Pulmonary artery endothelial cell (primary cell): ENCODE measurements around the gene NPC1. TPM values are rescaled to one million over a fixed set of nuclear protein-coding genes. Genes with fewer than 3 reads are reported as not detected.
"Not testable (repeated sequence)": the region's sequence is repeated elsewhere in the genome, so short reads cannot be mapped to it uniquely, and the experiment has no call there.

Experiments used
- DNase-seq: peaks from one replicate; pipeline ENCODE4 v3.0.0-alpha.2; 2011; ENCODE audit warnings: low read depth, low spot score
- total RNA-seq: library from RNA; depleted of rRNA; stranded (reverse); fragments of >200 nt; gene quantifications from 2 replicates; pipeline ENCODE4 v1.2.3, GENCODE V29; 2014

Gene NPC1
- total RNA-seq, 1 donor from 2014 or later = 26.5 TPM

DNA sequence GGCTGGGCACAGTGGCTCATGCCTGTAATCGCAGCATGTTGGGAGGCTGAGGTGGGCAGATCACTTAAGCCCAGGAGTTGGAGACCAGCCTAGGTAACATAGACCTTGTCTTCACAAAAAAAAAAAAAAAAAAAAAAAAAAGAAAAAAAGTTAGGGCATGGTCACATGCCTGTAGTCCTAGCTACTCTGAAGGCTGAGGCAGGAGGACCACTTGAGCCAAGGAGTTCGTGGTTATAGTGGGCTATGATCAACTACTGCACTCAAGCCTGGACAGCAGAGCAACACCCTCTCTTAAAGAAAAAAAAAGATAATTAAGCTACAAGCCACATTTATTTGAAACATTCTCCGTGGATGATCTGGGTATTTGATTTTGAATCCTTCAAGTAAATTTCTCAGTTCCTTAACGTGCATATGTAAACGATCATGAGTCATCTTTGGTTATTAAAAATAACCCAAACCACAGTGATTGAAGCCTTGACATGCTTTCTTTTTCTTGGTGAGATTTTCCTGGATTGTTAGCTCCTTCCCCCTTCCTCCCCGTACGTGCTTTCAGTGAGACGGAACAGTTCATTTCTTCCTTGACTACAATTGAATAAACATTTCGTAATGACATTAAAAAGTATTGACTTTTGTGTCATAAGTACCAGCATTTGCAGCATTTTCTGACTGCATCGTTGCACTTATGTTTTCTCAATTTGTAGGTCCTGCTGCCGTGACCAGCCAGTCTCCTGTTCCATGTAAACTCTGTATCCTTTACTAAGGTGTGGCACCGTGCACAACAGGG, 62.7 kb downstream of the NPC1 start:
- DNase-seq = no peak

DNA sequence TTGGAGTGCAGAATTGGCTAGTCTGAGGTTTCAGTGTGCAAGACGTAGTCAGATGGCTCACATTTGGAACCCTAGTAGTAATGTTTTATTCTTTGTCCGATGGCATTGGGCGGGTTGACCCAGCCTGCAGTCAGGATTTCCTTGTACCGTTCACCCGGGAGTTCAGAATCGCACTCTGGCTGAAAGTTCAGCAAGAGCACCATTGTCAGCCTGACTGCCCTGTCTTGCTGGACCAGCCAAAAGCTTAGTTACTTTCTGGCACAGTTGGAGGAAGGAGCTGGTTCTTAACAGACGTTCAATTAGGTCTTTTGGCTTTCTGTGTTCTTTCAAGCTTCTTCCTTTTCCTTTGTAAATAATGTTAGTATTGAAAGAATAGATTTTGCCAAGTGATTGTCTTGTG, 64.4 kb downstream of the NPC1 start:
- DNase-seq = no peak

DNA sequence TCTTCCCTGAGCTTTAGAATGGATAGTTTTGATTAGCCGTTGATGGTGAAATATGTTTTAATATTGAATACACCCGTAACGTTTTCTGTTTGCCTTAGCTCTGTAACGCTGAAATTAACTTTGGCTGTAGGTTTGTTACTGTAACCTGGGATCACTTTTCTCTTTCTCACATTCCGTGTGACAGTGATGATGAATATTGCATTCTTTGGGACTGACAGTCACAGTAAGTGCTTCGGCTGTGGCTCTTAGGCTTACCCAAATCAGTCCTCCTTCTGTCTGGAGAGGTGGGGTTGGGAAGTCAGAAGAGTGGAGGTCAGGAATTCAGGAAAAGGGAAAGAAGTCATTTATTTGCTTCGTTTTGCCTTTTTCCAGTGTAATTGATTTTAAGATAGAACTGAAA, 65.0 kb downstream of the NPC1 start:
- no peak for DNase-seq

DNA sequence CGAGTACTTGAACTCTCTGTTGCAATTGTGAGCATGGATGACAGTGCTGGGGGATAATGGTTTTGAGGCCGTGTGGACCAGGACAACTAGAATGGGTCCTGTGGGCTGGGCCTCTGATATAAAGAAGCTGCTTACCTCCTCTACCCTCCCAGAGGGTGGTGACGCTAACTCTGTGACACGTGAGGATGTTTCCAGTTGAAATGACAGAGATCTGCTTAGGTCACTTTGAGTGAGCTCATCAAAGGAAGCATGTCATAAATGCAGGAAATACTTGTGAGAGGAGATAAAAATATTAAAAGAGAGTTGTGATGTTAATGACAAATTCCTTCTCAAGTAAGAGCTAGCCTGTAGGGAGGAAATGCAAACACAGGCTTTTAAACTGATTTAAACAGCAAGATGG, 66.6 kb downstream of the NPC1 start:
- peak; percentile 43 for DNase-seq

DNA sequence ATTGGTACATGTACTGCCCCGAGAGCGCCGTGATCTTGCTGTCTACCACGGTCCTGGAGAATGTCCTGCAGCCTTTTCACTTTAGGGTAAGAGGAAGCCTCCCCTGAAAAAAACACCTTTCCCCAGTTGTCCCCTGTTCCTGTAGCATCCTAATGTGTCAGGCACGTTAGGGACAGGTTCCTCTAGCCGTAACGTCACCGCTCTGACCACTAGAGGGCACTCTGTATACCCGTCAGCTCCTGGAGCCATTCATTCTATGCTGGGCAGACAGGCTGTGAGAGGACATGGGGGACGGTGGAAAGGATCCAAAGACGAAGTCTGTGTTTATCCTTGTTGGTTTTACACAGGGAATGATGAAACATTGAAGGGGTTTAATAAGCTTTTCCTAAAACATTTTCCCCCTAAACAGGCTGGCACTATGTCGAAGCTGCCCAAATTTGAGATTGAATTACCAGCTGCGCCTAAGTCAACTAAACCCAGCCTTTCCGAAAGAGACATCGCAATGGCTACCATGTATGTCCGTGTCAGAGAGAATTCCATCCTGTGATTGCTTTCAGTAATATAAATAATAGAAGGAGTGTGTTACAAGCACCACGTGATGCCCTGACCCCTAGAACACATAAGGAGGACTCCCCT, 70.3 kb downstream of the NPC1 start:
- DNase-seq = no peak

DNA sequence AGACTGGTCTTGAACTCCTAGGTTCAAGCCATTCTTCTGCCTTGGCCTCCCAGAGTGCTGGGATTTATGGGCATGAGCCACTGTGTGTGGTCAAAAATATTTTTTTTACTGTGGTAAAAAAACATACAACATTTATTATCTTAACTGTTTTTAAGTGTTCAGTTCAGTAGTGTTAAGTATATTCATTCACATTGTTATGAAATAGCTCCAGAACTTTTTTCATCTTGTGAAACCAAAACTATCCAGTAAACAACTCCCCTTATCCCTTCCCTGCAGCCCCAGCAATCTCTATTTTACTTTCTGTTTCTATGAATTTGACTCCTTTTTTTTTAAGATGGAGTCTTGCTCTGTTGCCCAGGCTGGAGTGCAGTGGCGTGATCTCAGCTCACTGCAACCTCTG, 73.7 kb downstream of the NPC1 start:
- no peak for DNase-seq

DNA sequence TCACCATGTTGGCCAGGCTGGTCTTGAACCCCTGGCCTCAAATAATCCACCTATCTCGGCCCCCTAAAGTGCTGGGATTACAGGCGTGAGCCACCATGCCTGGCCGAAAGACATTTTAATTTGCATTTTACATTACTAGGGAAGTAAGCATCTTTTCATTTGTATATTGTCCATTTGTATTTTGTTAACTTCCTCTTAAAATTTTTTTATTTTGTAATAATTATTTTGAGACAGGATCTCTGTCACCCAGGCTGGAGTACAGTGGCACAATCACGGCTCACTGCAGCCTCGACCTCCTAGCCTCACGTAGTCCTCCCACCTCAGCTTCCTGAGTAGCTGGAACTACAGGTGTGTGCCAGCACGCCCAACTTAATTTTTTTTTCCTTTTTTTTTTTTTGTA, 74.1 kb downstream of the NPC1 start:
- DNase-seq = not testable (repeated sequence)

DNA sequence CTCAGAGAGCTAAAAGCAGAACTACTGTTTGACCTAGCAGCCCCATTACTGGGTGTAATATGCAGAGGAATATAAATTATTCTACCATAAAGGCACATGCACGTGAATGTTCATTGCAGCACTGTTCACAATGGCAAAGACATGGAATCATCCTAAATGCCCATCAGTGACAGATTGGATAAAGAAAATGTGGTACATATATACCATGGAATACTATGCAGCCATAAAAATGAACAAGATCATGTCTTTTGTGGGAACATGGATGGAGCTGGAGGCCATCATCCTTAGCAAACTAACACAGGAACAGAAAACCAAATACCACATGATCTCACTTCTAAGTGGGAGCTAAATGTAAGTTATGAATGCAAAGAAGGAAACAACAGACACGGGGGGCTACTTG, 75.4 kb downstream of the NPC1 start:
- not testable (repeated sequence) for DNase-seq

DNA sequence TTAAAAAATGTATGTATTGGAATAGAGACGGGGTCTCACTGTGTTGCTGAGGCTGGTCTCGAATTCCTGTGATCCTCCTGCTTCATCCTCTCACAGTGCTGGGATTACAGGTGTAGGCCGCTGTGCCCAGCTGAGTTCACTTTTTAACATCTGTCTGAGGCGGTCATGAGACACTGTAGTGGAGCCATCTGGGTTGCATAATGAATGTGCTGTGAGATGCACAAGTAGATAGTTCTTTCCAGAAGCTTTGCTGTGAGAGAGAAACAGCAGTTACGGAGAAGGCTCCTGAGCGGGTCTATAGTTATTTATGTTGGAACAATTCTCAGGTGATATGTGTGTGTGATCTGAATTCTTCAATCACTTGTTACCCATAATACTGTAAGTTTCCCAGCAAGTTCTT, 79.9 kb downstream of the NPC1 start:
- DNase-seq = no peak

DNA sequence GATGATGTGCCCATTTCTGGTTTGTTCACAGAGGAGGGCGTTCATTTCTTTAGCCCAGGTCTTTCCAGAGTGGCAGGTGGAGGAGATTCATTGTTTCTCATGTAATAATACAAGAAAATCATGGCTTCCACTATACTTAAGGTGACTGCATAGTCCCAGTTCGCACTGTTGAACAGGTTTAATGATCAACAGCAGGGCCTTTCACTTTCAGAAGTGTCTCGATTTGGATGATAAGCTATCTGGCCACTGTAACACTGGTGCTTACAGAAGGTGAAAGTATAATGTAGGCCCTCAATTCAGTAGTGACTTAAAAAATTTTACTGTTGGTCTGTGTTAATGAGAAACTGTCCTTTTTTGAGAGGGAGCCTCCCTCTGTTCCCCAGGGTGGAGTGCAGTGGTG, 81.6 kb downstream of the NPC1 start:
- no peak for DNase-seq

DNA sequence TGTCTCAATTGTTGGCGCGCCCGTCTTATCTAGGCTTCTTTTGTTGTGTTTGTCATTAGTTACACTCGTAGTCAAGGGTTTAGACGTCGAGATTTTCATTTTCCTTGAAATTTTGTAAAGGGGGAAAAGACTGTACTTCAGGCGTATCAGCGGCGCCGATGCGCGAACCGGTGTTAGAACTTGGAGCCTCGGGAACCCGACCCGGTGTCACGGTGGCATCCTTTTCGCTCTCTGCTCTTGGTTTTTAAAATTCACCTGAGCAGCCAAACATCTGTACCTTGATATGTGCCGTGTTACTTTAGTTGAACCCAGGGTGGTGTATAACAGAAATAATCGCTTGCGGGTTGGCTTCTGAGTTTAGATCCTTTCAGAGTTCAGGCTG, 82.4 kb downstream of the NPC1 start:
- DNase-seq = no peak

DNA sequence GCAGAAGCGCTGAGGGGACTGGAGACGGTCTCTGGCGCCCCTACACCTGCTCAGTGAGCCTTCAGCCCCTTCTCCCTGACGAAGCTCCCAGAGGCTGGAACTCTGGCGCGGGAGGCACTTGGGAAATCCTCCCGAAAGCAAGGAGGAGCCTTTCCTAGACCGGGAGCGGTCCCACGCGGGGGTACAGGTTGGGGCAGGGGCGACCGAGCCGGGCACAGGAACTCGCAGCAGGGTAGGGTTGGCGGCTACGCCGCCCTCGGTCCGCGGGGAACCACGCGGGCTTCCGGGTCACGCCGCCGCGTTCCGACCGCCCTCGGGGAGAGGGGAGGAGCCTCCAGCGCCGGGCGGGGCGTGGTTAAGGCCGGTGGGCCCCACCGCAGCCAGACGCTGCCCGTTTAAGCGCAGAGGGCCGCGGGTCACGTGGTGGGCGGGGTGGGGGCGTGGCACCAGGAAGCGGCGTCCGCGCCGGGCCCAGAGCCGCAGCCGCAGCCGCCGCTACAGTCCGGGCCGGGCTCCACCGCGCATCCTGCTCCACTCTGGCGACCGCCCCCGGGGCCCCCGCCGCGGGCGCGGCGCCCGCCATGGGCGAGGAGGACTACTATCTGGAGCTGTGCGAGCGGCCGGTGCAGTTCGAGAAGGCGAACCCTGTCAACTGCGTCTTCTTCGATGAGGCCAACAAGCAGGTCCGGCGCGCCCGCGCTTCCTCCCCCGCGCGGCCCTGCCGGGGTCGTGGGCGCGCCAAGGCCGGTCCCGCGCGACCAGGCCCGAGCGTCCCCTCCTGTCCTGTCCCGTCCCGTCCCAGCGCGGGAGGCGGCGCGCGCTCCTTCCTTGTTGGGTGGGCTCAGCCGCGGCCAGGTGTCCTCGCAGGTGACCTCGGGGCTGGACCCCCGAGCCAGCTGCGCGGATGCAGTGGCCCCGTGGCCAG, 83.0 kb downstream of the NPC1 start, which contains the start of gene RMC1:
TSS of gene RMC1 (plus strand) at position 474 of the 925 bp plus-strand sequence. CDS start at position 582, 108 bp downstream.
- DNase-seq = peak; percentile 78

DNA sequence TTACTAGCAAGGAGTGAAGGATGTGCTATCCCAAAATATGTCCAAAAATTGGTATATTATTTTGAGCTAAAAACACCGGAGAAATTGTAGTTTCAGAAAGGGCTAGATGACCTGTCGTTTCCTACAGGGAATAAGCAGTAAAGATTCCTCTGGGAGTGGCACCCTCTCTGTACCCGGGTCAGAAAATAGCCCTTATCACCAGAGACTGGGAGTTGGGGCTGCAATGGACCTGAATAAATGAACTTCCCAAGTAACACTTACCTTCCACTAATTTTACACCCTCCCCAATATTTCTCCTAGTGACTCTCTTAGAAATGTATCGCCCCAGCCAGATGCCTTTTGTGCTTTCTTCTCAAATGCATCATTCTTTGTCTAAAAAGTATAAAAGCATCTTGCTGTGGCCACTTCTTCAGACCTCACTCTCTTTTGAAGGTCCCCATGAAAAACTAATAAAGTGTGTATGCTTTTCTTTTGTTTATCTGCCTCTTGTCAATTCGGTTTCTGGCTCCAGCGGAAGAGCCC, 83.7 kb downstream of the NPC1 start:
- DNase-seq = no peak

DNA sequence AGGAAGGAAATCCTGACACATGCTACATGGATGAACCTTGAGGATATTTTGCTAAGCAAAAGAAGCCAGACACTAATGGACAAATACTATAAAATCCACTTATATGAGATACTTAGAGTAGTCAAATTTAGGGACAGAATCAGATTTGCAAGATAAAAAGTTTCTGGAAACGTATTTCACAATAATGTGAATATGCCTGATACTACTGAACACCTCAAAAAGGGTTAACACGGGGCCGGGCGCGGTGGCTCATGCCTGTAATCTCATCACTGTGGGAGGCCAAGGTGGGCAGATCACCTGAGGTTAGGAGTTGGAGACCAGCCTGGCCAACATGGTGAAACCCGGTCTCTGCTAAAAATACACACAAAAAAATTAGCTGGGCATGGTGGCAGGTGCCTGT, 84.7 kb downstream of the NPC1 start:
- no peak for DNase-seq

DNA sequence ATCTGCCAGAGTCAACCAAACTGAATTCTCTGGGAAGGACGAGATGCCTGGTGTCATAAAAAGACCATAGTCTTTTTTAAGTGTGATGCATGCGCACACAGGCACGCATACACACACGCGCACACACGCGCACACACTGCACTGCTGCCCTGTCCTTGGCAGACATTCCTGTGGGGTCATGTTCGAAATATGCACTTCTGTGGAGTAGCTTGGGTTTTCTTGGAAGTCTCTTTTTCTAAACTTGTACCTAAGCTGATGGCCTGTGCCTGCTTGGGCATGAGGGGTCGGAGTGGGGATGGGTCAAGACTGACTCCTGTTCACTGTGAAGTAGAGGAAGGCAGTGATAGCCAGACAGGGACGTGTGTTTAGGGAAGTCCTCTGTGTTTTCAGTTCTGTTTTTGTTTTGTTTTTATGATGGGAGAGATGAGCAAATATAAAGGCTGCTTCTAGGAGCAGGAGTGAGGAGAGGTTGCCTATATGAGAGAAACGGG, 87.0 kb downstream of the NPC1 start:
- DNase-seq = no peak

DNA sequence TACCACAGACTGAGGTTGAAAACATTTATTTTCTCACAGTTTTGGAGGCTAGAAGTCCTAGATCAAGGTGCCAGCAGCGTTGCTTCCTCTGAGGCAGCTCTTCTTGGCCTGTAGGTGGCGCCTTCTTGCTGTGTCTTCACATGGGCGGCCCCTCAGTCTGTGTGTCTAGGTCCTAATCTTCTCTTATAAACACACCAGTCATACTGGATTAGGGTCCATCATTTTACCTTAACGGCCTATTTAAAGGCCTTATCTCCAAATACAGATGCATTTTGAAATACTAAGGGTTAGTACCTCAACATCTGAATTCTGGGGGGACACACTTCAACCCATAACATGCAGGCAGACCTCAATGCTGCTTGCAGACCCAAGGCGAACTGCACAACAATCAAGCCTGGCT, 87.4 kb downstream of the NPC1 start:
- no peak for DNase-seq

DNA sequence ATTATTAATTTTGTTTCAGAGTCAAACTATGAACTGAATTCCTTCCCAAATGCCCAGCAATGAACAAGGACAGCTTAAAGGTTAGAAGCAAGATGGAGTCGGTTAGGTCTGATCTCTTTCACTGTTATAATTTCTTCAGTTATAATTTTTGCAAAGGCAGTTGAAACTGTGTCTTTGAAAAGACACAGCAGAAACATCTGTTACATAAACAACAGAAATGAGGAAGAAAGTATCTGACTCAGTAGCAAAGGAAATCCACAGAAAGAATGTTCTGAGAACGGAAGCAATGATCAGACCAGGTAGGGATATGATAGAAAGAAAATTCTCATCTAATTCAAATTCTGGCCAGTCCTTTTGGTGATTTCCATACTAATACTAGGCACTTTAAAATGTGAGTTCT, 88.2 kb downstream of the NPC1 start:
- no peak for DNase-seq

DNA sequence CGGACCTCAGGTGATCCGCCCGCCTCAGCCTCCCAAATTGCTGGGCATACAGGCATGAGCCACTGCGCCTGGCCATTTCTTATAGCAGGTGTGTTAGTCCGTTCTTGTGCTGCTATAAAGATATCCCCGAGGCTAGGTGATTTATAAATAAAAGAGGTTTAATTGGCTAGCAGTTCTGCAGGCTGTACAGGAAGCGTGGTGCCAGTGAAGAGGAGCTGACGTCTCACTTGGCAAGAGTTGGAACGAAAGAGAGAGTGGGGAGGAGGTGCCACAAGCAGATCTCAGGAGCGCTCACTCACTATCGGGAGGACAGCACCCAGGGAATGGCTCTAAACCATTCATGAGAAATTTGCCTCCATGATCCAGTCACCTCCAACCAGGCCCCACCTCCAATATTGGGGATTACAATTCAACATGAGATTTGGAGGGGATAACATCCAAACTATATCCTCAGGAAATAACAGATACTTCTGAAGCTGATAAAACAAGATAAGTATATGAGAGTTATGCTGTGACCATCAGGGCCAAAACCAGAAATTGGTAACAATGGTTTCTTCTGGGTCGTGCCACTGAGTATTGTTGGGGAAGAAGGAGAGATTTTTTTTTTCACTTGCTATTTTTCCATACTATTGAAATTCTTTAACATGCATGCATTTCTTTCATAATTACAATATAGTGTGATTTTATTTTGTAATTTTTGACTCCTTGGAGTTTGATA, 90.4 kb downstream of the NPC1 start:
- no peak for DNase-seq

DNA sequence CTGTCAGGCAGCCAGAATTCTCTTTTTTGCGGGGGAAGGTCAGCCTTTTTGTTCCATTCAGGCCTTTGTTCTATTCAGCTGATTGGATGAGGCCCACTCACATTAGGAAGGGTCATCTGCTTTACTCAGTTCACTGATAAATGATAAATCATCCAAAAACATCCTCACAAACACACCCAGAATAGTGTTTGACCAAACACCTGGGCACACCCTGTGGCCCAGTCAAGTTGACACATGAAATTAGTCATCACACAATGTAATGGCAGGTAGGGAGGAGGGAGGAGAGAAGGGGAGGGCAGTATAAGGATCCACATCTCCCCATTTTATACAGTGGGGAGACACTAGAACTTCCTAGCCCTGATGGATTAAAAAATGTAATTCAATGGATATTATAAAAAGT, 91.3 kb downstream of the NPC1 start:
- no peak for DNase-seq

DNA sequence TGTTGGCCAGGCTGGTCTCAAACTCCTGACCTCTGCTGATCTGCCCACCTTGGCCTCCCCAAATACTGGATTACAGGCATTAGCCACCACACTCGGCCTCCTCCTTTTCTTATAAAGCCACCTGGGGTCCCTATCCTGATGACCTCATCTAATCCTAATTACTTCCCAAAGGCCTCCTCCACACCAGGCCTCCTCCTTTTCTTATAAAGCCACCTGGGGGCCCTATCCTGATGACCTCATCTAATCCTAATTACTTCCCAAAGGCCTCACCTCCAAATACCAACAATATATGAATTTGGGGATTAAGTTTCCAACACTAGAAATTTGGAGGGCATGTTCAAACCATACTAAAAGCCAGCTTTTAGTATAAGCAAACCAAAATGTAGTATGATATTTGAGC, 92.7 kb downstream of the NPC1 start:
- DNase-seq = no peak

DNA sequence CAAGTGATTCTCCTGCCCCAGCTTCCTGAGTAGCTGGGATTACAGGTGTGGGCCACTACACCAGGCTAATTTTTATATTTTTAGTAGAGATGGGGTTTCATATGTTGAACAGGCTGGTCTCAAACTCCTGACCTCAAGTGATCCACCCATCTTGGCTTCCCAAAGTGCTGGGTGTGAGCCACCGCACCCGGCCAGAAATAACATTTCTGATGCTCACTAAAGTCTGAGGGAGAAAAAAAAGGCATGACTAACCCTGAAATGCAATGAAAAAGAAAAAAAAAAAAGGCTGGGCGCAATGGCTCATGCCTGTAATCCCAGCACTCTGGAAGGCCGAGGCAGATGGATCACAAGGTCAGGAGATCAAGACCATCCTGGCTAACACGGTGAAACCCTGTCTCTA, 96.7 kb downstream of the NPC1 start:
- not testable (repeated sequence) for DNase-seq
